ENCODE results near the gene NSUN7.

GRCh38 chr4:40856277-40856839 is 106.6 kb downstream of the NSUN7 start:
- no peak for TF ChIP-seq CTCF (IDR thresholded peaks at IDR 0.05)
- TF ChIP-seq POLR2A (IDR thresholded peaks at IDR 0.05), result no peak
